GM18868 (cell line): ENCODE data around the gene NXPE2.

ENCODE experiments used
- ATAC-seq: cut with Tn5 transposase; IDR thresholded peaks from one replicate; pipeline ENCODE4 v1.9.1; 2021; ENCODE audit warnings: mild to moderate bottlenecking, moderate library complexity; ENCODE audit not compliant: unreplicated experiment

The NXPE2 gene

GRCh38 chr11:114738954-114739353 lies 60.6 kb downstream of the NXPE2 start:
- ATAC-seq: peak; percentile 67

GRCh38 chr11:114745150-114745671 lies 66.9 kb downstream of the NXPE2 start:
- no peak for ATAC-seq

- no peak for ATAC-seq
Observed at GRCh38 chr11:114746013-114746412, 67.7 kb downstream of the NXPE2 start.
